Measurements from ENCODE around the gene SH3RF1.

SH3RF1 gene

DNA sequence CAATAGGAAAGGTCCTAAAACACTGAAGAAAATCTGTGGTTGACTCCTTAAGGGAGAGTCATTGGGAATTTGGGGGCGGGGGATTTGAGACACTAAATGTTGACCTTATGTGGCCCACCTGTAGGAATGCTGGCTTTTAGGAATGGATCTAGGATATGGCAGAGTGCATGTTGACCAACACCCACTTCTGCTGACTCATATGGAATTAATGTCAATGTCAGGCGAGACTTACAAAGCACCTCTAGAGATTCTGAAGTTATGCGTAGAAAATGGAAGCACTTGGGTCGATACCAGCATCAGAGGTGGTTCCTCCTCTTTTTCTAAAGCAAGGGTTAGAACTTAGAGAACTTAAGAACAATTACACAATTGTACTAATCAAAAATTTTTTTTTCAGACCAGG, 160.1 kb downstream of the SH3RF1 start:
- no peak for DNase-seq (ENCODE audit: low read depth in 1 of 2, low spot score in 1 of 2)

DNA sequence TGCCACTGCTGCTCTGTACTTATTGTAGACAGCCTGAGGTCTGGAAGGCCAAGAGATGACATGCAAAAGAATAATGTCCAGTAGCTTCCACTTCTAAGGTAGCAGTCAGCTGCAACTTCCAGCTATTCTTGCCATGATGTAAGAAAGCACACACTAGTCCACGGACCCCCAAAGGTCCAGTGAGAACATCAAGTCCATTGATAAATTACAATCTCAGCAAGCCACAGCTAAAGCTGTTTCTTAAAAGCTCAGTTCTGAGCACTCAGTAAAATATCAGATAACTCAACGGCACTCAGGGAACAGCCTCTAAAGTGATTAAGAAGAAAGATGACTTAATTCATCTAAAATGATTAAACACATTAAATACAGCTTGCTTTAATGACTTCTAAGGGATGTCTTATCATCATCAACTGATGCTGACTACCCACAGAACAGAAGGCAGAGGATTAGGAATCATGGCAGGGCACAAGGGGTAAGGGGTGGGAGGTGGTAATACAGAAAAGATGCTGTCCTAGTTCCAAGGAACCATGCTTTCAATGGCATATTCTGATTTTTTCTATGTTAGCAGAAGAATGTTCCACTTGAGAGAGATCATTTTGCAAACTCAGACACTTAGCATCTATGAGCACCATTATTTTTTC, 161.6 kb downstream of the SH3RF1 start:
- DNase-seq (ENCODE audit: low read depth in 1 of 2, low spot score in 1 of 2): no peak

DNA sequence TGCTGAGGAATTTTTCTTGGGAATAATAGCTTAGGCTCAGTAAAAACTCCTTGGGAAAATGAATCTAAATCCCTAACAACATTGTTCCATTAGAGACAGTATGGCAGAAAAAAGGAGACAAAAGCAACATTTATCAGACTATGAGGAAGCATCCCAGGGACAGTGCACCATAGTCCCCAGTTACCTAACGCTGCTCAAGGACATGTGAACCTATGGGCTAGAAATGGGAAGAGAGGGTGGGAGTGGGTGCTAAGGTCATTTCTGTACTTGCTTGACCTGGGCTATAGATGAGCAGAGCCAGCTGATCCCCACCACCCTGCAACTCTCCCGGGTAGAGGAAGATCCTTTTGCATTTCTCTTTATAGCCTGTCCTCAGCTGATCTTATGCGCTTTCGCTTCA, 162.5 kb downstream of the SH3RF1 start:
- DNase-seq (ENCODE audit: low read depth in 1 of 2, low spot score in 1 of 2): no peak

DNA sequence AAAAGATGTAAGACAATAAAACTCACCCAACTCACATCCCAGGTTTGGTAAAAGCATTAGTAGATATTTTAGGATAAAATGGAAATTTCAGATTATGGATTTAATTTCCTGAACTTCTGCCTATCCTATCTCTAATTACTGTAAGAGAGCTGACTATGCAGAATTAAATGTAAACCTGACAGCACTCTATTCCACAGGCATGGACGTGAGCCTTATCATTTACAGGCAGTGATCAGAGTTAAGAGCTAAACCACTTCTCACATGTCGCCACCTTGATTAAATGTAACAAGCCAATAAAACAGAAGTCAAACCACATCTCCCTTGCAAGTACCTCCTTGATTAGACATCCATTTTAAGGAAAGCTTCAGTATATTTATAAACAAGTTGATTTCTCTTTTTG, 163.2 kb downstream of the SH3RF1 start:
- no peak for DNase-seq (ENCODE audit: low read depth in 1 of 2, low spot score in 1 of 2)

DNA sequence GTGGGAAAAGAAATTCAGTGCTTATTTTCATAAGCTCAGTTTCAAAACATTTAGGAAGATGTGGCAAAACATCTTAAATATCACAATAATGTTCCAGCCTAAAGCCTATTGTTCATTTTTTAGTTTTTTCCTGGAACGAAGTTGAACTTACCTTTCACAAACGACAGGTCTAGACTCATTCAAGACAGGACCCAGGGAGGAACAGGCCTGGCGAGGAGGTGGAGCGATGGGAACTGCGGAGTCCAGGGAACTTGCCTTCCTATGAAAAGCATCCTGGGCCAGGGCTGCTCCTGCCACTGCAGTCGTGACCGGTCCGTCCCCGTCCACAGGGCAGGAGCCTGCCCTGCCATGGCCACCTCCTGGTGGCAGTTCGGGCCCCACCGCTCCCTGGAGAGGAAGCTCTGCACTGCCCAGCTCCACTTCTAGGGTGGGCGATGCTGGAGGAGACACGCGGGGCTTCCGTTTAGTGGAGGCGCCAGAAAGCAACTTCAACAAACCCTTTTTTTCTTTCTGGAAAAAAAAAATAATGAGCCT, 164.0 kb downstream of the SH3RF1 start:
- no peak for DNase-seq (ENCODE audit: low read depth in 1 of 2, low spot score in 1 of 2)

DNA sequence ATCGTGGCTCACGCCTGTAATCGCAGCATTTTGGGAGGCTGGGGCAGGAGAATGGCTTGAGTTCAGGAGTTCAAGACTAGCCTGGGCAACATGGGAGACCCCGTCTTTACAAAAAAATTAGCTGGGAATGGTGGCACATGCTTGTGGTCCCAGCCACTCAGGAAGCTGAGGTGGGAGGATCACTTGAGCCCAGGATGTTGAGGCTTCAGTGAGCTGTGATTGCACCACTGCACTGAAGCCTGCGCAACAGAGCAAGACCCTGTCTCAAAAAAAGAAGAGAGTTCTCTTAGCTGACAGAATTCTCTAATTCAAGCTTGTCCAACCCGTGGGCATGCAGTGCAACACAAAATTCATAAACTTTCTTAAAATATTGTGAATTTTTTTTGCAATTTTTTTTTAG, 165.1 kb downstream of the SH3RF1 start:
- DNase-seq (ENCODE audit: low read depth in 1 of 2, low spot score in 1 of 2): no peak

DNA sequence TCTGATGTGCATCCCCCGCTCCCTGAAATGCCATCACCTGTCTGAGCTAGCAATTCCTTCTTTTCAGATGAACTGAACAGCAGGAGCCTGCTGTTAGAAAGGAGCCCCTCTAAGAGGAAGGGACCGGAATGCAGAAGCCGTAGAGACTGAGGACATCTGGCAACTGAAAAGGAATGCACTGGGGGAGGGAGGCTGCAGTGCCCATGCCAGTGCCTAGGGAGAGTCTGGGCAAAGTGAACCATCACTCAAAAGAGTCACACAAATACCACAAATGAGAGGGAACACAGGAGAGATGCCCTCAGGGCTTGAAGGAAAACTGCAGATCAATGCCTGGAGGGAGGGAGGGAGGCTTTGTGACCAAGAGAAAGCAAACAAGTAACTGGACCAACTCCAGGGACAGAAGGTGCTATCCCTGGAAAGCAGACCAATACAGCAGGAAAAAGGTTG, 166.8 kb downstream of the SH3RF1 start:
- DNase-seq (ENCODE audit: low read depth in 1 of 2, low spot score in 1 of 2): no peak

DNA sequence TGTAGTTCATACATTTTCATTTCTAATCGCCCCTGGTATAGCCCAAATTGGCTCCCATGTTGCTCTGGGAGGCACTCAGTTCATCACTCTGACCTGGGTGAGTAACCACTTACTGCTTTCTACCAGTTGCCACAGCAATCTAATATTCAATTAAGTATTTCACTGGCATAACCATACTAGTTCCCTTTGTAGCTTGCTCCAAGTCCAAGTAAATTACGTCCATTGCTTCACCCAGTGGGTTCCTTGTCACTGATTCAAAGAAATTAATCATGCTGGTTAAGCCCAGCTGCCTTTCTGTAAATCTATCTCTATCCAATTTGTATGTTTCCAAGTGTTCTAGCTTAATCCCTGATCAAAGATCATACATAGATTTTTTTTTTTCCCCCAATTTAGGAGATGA, 168.7 kb downstream of the SH3RF1 start:
- DNase-seq (ENCODE audit: low read depth in 1 of 2, low spot score in 1 of 2): no peak

DNA sequence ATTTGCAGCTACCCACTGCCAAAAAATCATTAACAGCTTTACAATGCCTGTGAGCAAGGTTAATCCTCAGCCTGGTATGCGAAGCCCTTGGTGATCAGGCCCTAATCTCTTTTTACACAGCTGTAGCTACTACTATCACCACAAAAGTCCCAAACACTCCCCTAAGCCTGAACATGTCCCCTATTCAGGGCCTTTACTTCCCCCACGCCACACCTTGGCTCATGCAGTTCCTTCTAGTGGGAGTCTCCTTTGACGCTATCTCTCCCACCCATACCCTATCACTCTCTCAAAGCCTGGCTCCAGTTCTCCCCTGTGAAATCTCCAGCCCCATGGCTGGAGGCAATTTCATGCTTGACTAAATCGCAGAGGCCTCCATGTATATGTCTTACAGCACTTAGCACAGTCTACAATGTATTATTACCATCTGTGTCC, 170.1 kb downstream of the SH3RF1 start:
- no peak for DNase-seq (ENCODE audit: low read depth in 1 of 2, low spot score in 1 of 2)

DNA sequence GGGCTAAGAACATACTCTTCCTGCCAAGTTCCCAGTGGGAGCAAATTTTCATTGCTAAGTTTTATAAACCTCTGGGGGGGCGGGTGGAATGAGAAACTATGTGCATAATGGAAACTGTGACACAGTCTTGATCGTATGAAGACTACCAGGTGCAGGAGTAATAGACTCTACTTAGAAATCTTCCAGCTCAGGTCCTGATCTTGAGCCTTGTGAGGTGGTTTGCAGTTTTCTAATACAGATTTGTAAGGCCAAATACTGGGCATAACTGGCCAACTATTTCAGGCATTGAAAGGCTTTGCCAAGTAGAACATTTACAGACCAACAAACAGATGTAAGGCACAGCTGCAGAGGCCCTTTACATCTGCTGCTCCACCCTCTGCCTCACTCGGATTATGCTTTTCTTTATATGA, 171.0 kb downstream of the SH3RF1 start:
- no peak for DNase-seq (ENCODE audit: low read depth in 1 of 2, low spot score in 1 of 2)

DNA sequence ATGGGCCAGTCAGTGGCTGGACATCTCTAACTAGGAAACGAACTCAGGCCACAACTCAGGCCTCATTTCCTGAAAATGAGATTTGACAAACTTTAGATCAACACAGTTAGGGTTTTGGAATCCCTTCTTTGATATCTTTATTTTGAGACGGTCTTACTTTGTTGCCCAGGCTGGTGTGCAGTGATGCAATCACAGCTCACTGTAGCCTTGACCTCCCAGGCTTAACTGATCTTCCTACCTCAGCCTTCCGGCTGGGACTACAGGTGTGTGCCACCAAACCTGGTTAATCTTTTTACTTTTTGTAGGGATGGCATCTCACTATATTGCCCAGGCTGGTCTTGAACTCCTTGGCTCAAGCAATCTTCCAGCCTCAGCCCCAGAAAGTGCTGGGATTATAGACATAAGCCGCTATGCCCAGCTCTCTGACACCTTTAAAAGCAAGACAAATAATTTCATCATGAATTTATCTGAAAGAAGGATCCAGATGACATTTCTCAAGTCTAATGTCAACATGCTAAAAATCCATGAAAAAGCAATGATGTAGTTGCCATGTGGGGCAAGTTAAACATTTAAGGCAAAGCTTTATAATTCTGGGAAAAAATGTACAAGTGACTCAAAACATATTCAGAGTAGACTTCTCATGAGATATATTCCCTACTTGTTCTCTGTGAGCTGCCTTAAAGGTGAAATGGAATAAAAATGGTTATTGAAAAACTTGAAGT, 171.6 kb downstream of the SH3RF1 start:
- DNase-seq (ENCODE audit: low read depth in 1 of 2, low spot score in 1 of 2): no peak

DNA sequence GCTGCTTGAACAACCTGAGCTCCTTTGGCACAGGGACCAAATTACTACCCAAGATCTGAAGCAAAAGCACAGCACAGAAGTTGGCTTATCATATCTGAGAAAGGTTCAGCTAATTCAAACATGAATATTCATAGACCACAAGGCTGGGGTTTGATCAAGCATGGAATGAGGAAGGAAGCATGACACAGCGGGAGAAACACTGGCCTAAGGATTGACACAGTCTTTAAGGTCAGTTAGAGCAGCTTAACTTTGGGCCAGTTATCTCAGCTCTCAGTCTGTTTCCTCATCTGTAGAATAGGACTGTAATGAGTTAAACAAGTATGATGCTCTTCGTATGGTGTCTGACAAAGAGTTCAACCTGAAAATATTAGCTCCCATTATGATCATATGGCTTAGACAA, 172.2 kb downstream of the SH3RF1 start:
- DNase-seq (ENCODE audit: low read depth in 1 of 2, low spot score in 1 of 2): no peak

DNA sequence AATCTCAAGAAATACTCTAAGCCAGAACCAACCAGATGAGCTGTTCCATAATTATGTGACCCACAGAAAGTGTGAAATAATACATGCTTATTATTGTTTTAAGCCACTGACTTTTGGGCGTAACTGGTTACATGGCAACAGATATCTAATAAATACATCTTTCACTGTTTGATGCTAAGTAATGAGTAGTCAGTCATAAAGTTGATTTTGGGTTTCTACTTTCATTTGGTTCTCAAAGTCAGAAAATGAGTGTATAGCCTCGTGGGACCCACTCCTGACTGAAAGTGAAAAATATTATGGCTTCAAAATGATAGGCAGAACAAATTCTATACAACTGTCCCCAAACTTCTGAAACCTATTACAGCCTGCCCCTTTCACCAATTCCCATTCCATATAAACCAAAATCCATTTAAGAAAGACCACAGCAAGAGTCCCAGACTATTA, 172.7 kb downstream of the SH3RF1 start:
- no peak for DNase-seq (ENCODE audit: low read depth in 1 of 2, low spot score in 1 of 2)

DNA sequence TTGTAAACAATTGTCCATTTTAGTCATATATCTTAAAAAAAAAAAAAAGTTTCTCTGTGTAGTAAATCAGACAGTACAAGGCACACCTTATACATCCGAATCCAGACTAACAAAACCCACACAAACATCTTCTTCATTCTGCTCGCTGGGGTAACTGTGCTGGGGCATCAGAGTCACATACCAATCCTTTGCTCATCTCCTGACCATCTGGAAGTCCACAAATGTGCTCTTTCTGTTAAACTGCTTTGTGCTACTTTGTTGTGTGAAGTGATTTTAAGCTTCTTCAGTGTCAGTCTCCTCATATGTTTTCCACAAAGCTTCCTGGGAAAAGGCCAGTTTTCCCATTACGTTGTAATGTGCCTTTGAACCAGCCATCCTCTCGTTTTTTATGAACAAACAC, 174.5 kb downstream of the SH3RF1 start:
- no peak for DNase-seq (ENCODE audit: low read depth in 1 of 2, low spot score in 1 of 2)

DNA sequence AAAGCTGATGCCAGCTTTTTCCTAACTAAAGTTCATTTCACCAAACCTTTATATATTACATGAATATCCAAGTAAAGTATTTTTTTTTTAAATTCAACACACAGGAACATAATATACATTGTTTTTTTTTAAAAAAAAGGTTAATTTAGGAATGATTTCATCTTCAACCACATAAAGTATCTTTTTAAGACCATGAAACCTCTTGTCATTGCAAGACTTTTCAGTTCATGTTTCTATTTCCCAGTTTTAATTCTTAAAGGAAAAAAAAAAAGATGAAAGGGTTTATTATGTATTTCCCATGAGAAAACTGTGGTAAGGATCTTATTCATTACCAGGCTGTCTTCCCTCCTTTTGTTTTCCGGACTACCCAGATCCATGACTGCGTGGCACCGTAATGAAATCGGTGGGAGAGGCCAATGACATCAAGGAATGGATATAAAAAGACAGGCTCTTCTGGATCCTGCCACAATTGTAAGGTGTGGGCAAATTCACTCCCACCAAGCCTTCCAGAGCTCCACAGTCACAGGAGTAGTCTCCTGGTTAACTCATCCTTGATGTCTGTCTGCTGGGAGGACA, 176.0 kb downstream of the SH3RF1 start:
- DNase-seq (ENCODE audit: low read depth in 1 of 2, low spot score in 1 of 2): no peak

DNA sequence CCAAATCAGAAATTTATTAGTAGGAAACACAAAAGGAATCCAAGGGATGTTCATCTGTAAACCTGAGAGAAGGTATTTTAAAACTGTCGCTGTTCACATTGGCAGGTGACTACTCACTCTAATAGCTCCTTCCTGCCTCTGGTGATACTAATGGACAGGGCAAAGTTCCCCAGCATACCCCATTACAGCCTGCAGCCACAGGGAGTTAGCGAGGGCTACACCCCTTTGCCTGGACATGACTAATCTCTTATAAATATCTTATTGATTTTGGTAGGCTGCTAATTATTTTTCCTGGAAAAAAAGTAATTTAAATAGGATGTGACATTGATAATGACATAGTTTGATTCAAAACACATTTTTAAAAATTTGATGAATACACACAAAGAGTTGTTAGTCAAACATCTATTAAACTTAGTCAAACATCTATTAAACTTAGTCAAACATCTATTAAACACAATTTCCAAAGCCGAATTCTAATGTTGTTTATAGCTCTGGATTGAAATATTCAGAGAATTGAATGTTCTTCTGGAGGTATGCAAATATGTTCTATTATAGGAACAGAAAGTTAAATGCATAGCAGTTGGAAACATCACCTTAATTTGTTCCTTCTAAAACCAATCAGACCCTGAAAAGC, 177.8 kb downstream of the SH3RF1 start:
- no peak for DNase-seq (ENCODE audit: low read depth in 1 of 2, low spot score in 1 of 2)

DNA sequence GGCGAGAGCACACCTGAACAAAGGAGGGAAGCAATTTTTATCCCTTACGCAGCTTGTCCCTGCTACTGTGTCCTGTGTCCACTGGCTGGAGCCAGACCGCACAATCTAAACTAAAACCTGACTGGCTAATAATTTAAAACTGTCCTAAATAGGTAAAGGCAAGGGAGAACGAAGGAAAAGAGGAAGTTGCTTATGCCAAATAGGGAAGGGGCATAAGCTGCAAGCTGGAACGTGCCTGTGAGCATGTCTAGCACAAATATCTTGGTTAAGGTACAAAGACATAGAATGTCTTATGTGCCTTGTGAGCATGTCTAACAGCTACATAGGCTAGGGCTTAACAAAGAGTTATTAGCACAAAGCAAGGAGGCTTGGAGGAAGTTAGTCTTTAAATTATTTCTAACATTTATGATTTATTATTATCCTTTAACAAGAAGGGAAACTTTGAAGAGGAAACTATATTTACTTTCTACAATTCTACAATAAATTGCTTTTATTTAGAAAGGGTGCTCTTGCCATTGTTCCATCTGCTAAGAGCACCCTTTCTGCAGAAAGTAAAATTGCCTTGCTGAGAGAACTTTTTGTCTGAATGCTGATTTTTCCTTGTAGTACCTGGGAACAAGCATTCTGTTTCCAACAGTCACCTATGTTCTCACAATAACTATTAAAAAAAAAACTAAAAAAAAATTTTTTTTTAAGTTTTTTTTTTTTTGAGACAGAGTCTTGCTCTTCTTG, 180.1 kb downstream of the SH3RF1 start:
- DNase-seq (ENCODE audit: low read depth in 1 of 2, low spot score in 1 of 2): no peak

DNA sequence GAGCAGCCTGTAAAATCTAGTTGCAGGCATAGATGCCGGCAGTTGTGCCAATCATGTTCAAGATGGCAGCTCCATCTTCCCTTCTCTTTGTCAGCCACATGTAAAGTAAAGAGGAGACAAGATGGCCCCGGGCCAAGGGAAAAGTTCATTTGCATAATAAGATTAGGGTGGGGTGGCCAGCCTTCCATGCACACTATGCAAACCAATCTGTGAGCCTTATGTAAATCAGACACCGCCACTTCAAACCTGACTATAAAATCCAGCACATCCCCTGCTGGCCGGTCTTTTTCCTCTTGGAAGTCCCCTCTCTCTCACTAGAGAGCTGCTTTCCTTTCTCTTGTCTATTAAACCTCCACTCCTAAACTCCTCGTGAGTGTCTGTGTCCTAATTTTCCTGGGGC, 181.8 kb downstream of the SH3RF1 start:
- no peak for DNase-seq (ENCODE audit: low read depth in 1 of 2, low spot score in 1 of 2)

DNA sequence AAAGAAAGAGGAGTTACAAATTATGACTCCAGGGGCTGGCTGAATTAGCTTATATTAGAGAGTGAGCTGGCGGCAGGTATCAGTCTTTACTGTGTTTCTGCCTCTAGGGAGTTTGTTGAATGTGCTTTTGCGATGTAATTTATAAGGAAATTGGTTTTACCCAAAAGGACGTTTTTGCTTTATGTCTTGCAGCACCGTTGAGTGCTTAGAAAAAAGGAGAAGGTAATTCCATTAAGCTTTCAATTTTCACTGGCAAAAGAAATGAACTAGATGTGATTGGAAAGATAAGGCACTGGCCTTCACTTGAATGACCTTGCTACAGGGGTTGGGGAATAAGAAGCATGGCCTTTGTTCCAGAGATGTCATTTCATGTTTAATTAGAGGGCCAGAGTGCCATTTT, 185.8 kb downstream of the SH3RF1 start:
- DNase-seq (ENCODE audit: low read depth in 1 of 2, low spot score in 1 of 2): no peak

DNA sequence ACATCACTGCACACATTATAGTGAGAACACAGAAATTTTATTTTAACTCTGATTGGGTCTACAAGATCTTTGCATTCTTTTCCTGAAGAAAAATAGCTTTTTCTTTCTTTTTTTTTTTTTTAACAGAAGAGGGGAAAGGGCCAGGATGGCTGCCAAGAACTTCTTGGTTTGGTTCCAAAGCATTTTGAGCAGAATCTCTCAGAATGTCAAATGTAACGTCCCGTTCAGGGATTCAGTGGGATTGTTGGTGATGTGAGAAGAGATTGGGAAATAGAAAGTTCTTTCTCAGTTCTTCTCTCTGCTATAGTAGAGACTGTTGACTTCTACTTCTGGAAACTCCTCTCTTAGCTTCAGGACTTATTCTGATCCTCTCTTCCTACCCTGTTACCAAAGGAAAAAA, 189.8 kb downstream of the SH3RF1 start:
- no peak for DNase-seq (ENCODE audit: low read depth in 1 of 2, low spot score in 1 of 2)
